Peyer's patch (tissue), 4 donors: ENCODE measurements around the gene MAMSTR.

Source experiments
- POLR2A ChIP-seq, 2 donors: fragments of 450-650 bp; IDR thresholded peaks; one replicate each; pipeline ENCODE4 v1.5.1; 2017; ENCODE audit warnings: antibody characterized with exemption in 2 of 2, mild to moderate bottlenecking in 2 of 2, moderate library complexity in 2 of 2
- TF ChIP-seq, protein P1 (sequence below), 6 experiments: fragments of 450-650 bp in 4 of 6; fragments of 200-600 bp in 2 of 6; sonication (generic) in 1 of 6; IDR thresholded peaks; one replicate each; pipeline ENCODE4 v1.5.1; 2017 to 2019; ENCODE audit warnings: antibody characterized with exemption in 6 of 6, mild to moderate bottlenecking in 3 of 6, moderate library complexity in 1 of 6

DNA sequence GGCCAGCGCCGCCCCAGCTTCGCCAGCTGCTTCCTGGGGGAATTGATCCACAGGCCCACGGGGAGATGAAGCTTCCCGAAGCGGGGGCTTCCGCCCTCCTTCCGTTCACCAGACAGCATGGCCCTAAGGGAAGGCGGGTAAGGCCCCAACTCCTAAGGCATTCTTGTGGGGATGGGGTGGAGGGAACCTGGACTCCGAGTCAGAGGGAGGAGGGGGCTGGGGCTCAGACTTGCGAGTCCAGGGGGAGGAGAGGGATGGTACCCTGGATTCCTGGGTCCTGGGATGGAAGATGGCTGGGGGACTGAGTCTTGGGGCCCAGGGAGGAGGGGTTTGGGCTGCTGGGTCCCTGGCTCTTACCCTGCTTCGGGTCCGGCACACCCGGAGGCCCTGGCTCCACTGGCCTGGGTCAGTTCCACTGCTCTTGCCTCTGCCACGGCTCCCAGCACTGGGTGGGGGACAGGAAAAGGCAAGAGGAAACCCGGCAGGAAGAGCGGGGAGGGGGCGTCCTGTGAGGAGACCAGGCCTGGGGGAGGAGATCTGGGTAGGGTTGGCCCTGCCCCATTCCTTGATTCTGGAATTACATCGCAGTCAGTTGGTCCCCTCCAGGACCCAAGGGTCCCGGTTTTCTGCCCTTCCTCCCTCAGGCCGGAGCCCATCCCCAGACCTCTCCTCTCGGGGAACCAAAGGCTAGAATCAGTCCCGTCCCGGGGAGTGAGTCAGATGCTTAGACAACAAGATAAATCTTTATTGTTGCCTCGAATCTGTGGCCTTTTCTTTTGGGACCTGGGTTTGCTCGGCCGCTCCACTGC is 20.8 kb upstream of the MAMSTR start, which contains the start of gene RASIP1:
- TF ChIP-seq, protein P1, sequence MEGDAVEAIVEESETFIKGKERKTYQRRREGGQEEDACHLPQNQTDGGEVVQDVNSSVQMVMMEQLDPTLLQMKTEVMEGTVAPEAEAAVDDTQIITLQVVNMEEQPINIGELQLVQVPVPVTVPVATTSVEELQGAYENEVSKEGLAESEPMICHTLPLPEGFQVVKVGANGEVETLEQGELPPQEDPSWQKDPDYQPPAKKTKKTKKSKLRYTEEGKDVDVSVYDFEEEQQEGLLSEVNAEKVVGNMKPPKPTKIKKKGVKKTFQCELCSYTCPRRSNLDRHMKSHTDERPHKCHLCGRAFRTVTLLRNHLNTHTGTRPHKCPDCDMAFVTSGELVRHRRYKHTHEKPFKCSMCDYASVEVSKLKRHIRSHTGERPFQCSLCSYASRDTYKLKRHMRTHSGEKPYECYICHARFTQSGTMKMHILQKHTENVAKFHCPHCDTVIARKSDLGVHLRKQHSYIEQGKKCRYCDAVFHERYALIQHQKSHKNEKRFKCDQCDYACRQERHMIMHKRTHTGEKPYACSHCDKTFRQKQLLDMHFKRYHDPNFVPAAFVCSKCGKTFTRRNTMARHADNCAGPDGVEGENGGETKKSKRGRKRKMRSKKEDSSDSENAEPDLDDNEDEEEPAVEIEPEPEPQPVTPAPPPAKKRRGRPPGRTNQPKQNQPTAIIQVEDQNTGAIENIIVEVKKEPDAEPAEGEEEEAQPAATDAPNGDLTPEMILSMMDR (IDR thresholded peaks at IDR 0.05): no peak
- TF ChIP-seq POLR2A (IDR thresholded peaks at IDR 0.05): no peak
